ENCODE data around the gene CFAP77.

DNA sequence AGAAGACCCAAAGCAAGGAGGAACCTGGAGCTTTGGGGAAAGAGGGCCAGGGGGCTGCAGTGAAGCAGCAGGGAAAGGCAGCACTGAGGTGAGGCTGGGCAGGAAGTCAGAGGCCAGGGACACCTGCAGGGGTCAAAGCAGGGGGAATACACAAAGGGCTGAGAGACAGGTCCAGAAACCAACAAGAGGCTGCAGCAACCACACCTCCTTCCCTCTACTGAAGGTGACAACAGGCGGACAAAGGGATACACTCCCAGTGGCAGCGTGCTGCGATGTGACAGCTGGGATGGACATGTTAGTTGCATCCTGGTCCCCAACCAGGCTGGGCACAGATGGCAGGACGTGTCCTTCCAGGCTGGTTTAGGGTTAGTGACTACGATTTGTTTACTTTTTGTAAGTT, 12.6 kb downstream of the CFAP77 start:
- TF ChIP-seq, protein P1, sequence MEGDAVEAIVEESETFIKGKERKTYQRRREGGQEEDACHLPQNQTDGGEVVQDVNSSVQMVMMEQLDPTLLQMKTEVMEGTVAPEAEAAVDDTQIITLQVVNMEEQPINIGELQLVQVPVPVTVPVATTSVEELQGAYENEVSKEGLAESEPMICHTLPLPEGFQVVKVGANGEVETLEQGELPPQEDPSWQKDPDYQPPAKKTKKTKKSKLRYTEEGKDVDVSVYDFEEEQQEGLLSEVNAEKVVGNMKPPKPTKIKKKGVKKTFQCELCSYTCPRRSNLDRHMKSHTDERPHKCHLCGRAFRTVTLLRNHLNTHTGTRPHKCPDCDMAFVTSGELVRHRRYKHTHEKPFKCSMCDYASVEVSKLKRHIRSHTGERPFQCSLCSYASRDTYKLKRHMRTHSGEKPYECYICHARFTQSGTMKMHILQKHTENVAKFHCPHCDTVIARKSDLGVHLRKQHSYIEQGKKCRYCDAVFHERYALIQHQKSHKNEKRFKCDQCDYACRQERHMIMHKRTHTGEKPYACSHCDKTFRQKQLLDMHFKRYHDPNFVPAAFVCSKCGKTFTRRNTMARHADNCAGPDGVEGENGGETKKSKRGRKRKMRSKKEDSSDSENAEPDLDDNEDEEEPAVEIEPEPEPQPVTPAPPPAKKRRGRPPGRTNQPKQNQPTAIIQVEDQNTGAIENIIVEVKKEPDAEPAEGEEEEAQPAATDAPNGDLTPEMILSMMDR (IDR thresholded peaks at IDR 0.05; ENCODE audit: poor library complexity, severe bottlenecking): no peak
- TF ChIP-seq EZH2 (IDR thresholded peaks at IDR 0.05; ENCODE audit: borderline replicate concordance, insufficient read depth, low read length, poor library complexity, severe bottlenecking): no peak
- TF ChIP-seq, protein P2, sequence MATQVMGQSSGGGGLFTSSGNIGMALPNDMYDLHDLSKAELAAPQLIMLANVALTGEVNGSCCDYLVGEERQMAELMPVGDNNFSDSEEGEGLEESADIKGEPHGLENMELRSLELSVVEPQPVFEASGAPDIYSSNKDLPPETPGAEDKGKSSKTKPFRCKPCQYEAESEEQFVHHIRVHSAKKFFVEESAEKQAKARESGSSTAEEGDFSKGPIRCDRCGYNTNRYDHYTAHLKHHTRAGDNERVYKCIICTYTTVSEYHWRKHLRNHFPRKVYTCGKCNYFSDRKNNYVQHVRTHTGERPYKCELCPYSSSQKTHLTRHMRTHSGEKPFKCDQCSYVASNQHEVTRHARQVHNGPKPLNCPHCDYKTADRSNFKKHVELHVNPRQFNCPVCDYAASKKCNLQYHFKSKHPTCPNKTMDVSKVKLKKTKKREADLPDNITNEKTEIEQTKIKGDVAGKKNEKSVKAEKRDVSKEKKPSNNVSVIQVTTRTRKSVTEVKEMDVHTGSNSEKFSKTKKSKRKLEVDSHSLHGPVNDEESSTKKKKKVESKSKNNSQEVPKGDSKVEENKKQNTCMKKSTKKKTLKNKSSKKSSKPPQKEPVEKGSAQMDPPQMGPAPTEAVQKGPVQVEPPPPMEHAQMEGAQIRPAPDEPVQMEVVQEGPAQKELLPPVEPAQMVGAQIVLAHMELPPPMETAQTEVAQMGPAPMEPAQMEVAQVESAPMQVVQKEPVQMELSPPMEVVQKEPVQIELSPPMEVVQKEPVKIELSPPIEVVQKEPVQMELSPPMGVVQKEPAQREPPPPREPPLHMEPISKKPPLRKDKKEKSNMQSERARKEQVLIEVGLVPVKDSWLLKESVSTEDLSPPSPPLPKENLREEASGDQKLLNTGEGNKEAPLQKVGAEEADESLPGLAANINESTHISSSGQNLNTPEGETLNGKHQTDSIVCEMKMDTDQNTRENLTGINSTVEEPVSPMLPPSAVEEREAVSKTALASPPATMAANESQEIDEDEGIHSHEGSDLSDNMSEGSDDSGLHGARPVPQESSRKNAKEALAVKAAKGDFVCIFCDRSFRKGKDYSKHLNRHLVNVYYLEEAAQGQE (IDR thresholded peaks at IDR 0.05; ENCODE audit: borderline replicate concordance): no peak
- TF ChIP-seq SMC3 (conservative IDR thresholded peaks at IDR 0.05; ENCODE audit: poor library complexity): no peak
- TF ChIP-seq TAF1 (IDR thresholded peaks at IDR 0.05; ENCODE audit: low read depth): no peak
- no peak for TF ChIP-seq EP300 (conservative IDR thresholded peaks at IDR 0.05; ENCODE audit: poor library complexity, severe bottlenecking)
